ENCODE measurements around the gene GCC2.

DNA sequence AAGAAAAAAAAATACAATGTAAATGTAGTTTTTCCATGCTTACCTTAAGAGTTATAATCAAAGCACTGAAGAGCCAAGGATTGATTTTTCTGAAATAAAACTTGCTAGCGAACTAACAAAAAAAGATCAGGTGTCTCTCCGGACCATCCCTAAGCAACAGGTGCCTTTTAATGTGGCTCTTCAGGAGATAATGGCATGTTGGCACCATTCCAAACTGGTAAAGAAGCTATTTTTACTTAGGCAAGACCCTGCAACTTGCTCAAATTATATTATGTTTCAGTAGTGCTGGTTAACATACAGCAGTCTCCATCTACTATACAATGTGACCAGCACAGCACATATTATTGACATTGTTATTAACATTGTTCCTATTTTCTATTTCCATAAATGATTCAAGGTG is 2.3 kb upstream of the GCC2 start:
- TF ChIP-seq, protein P1, sequence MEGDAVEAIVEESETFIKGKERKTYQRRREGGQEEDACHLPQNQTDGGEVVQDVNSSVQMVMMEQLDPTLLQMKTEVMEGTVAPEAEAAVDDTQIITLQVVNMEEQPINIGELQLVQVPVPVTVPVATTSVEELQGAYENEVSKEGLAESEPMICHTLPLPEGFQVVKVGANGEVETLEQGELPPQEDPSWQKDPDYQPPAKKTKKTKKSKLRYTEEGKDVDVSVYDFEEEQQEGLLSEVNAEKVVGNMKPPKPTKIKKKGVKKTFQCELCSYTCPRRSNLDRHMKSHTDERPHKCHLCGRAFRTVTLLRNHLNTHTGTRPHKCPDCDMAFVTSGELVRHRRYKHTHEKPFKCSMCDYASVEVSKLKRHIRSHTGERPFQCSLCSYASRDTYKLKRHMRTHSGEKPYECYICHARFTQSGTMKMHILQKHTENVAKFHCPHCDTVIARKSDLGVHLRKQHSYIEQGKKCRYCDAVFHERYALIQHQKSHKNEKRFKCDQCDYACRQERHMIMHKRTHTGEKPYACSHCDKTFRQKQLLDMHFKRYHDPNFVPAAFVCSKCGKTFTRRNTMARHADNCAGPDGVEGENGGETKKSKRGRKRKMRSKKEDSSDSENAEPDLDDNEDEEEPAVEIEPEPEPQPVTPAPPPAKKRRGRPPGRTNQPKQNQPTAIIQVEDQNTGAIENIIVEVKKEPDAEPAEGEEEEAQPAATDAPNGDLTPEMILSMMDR (IDR thresholded peaks at IDR 0.05) = no peak
- TF ChIP-seq POLR2A (IDR thresholded peaks at IDR 0.05) = no peak
